ENCODE measurements around the gene NXF1. TPM values are rescaled to one million over a fixed set of nuclear protein-coding genes. Genes with fewer than 3 reads are reported as not detected.
A peak's percentile ranks its signal among the peaks of the same experiment; 100 is the strongest.
"Not testable (repeated sequence)": the region's sequence is repeated elsewhere in the genome, so short reads cannot be mapped to it uniquely, and the experiment has no call there.

Gene NXF1
- total RNA-seq, 4 donors from 2014 or later, result 51.9 to 101 (median 78.3) TPM

DNA sequence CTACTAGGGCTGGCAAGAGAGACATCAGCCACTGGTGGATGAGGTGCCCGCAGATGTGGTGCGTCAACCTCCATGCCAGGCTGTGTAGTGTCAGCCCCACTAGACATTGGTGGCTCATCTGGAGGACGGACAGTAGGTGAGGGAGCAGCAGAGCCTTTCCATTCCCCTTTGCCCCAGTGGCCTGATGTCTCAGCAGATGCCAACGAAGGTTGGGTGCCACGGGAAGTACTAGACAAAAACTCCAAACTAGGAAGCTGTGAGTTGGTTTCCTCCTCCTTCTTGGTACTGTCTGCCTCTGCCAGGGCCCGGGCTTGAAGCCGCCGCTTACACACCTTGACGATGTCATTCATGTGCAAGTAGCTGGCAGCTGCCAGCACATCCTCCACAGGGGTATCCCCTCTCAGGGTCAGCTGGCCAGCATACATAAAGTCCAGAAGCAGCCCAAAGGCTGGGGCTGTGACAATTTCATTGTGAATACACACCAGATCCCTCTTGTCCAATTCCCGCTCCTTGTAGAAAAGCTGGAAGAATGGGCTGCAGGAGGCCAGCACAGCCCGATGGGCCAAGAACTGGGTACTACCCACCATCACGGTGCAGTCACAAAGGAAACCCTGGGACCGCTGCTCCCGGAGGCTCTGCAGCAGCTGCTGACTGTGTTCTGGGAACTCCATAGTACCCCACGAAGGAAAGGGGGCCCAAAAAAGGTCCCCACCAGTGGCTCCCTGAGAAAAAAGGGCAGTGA is 52.1 kb downstream of the NXF1 start:
- DNase-seq (ENCODE audit: low spot score) (no peak), ATAC-seq (ENCODE audit: low FRiP score) (peak; percentile 3)
- TF ChIP-seq, protein P1, sequence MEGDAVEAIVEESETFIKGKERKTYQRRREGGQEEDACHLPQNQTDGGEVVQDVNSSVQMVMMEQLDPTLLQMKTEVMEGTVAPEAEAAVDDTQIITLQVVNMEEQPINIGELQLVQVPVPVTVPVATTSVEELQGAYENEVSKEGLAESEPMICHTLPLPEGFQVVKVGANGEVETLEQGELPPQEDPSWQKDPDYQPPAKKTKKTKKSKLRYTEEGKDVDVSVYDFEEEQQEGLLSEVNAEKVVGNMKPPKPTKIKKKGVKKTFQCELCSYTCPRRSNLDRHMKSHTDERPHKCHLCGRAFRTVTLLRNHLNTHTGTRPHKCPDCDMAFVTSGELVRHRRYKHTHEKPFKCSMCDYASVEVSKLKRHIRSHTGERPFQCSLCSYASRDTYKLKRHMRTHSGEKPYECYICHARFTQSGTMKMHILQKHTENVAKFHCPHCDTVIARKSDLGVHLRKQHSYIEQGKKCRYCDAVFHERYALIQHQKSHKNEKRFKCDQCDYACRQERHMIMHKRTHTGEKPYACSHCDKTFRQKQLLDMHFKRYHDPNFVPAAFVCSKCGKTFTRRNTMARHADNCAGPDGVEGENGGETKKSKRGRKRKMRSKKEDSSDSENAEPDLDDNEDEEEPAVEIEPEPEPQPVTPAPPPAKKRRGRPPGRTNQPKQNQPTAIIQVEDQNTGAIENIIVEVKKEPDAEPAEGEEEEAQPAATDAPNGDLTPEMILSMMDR (IDR thresholded peaks at IDR 0.05), result no peak

DNA sequence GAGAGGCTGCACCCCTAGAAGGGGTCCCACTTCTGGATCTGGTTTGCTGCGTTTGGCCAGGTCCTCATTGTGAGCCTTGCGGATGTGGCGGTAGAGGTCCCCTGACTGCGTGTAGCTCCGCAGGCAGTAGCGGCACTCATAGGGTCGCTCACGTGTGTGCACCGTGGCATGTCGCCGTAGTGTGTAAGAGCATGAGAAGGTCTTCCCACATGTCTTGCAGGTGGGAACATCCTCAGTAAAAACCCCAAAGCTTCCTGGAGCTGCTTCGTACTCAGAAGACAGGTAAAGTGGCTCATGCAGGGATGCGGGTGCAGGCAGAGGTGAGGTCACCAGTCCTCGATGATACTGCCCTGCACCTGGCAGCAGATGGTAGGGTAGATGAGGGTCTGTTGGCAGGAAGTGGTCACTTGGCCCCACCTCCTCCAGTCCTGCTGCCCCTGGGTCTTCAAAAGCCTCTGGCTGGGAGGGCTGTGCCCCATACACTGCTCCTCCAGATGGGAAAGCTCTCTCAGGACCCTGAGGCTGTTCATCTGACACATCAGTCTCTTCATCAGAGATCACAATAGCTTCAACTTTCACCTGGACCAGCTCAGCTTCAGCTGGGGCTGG is 53.0 kb downstream of the NXF1 start:
- no peak for DNase-seq (ENCODE audit: low spot score)
- TF ChIP-seq, protein P1 (IDR thresholded peaks at IDR 0.05), result no peak

GRCh38 chr11:62749931-62750330 is 55.3 kb downstream of the NXF1 start:
- not testable (repeated sequence) for ATAC-seq (ENCODE audit: low FRiP score); DNase-seq (ENCODE audit: low spot score)

More for the DNA sequence above, 53.0 kb downstream of the NXF1 start:
- no peak for ATAC-seq (ENCODE audit: low FRiP score)

DNA sequence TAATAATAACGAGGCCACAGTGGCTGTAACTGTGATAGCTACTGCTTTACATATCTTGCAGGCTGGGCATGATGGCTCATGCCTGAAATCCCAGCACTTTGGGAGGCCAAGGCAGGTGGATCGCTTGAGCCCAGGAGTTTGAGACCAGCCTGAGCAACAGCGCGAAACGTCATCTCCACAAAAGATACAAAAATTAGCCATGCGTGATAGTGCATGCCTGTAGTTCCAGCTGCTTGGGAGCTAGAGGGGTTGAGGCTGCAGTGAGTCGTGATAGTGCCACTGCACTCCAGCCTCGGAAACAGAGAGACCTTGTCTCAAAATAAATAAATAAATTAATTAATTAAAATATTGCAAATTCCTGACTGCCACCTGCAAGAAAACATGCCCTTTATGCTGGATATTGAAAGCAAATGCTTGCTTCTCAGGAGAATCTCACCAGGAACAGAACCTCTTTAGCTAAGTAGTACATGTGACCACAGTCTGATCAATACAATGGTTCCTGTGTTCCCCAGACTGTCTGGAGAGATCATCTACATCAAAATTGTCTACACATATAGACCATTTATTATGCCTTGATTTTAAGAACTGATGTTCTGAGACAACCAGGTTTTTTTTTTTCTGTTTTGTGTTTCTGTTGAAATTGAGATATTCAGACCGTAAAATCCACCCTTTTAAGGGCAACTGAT is 57.6 kb downstream of the NXF1 start:
- ATAC-seq (ENCODE audit: low FRiP score), result no peak
- DNase-seq (ENCODE audit: low spot score), result no peak
- TF ChIP-seq, protein P1 (IDR thresholded peaks at IDR 0.05), result no peak

Small RNAs within 50 kb of the gene (small RNA-seq; reads per million reads assigned to genes)
- gene MIR6514 (not detected), gene RF00099 (not detected), gene RNU6-118P (not detected), gene SNORD22 (not detected), gene SNORD26 (not detected), gene SNORD27 (not detected), gene SNORD28 (not detected), gene SNORD30 (1,887 reads per million, percentile 99 among the genes with 10 or more reads in this experiment)

Other genes starting within 250 kb of the NXF1 start
- 1,000 to 10,000 TPM; 1,194 to 1,561 (median 1,267) TPM for gene EEF1G, start 231.5 kb downstream of the NXF1 start, total RNA-seq
- gene TUT1, start 213.9 kb downstream of the NXF1 start, total RNA-seq, result 10 to 100 TPM in 3 of 4 donors, 1 to 10 TPM in 1; 7.9 to 11.0 (median 10.5) TPM
- 100 to 1,000 TPM in 2 of 4 donors, 10 to 100 TPM in 2; 77.1 to 172 (median 89.6) TPM for gene MTA2, start 203.6 kb downstream of the NXF1 start, total RNA-seq
- gene EML3, start 192.7 kb downstream of the NXF1 start, total RNA-seq, result 10 to 100 TPM; 40.7 to 68.6 (median 52.0) TPM
- 10 to 100 TPM in 3 of 4 donors, 1 to 10 TPM in 1; 7.9 to 12.7 (median 11.4) TPM for gene ROM1, start 192.2 kb downstream of the NXF1 start, total RNA-seq
- 10 to 100 TPM; 18.8 to 40.7 (median 23.2) TPM for gene B3GAT3, start 183.5 kb downstream of the NXF1 start, total RNA-seq
- 100 to 1,000 TPM; 108 to 166 (median 128) TPM for gene GANAB, start 158.8 kb downstream of the NXF1 start, total RNA-seq
- gene INTS5, start 152.1 kb downstream of the NXF1 start, total RNA-seq, result 10 to 100 TPM; 11.9 to 27.7 (median 17.2) TPM
- gene C11orf98, start 140.2 kb downstream of the NXF1 start, total RNA-seq, result 10 to 100 TPM; 18.3 to 42.9 (median 33.3) TPM
- 10 to 100 TPM in 1 of 4 donors, 1 to 10 TPM in 3; 2.8 to 18.4 (median 7.0) TPM for gene CSKMT, start 140.1 kb downstream of the NXF1 start, total RNA-seq
- gene UQCC3, start 133.8 kb downstream of the NXF1 start, total RNA-seq, result 1 to 10 TPM; 7.3 to 9.9 (median 8.2) TPM
- gene LBHD1, start 133.2 kb downstream of the NXF1 start, total RNA-seq, result 1 to 10 TPM; 3.0 to 6.8 (median 5.7) TPM
- gene UBXN1, start 126.4 kb downstream of the NXF1 start, total RNA-seq, result 100 to 1,000 TPM; 135 to 196 (median 167) TPM
- gene LRRN4CL, start 115.9 kb downstream of the NXF1 start, total RNA-seq, result 10 to 100 TPM; 30.9 to 49.3 (median 44.5) TPM
- gene BSCL2, start 98.0 kb downstream of the NXF1 start, total RNA-seq, result 10 to 100 TPM; 37.1 to 51.2 (median 48.2) TPM
- gene GNG3, start 97.8 kb downstream of the NXF1 start, total RNA-seq, result not detected
- 10 to 100 TPM; 10.7 to 42.6 (median 25.2) TPM for gene HNRNPUL2, start 78.0 kb downstream of the NXF1 start, total RNA-seq
- 10 to 100 TPM; 13.8 to 24.4 (median 19.0) TPM for gene TTC9C, start 77.0 kb downstream of the NXF1 start, total RNA-seq
- gene ZBTB3, start 51.3 kb downstream of the NXF1 start, total RNA-seq, result 1 to 10 TPM; 5.3 to 7.3 (median 5.8) TPM
- gene POLR2G, start 43.9 kb downstream of the NXF1 start, total RNA-seq, result 10 to 100 TPM; 37.9 to 57.9 (median 50.5) TPM
- 10 to 100 TPM; 11.7 to 20.3 (median 14.9) TPM for gene TAF6L, start 34.0 kb downstream of the NXF1 start, total RNA-seq
- 10 to 100 TPM; 36.4 to 69.7 (median 57.1) TPM for gene TMEM179B, start 18.0 kb downstream of the NXF1 start, total RNA-seq
- gene TMEM223, start 13.4 kb downstream of the NXF1 start, total RNA-seq, result 10 to 100 TPM; 20.8 to 45.1 (median 30.3) TPM
- 10 to 100 TPM; 32.2 to 43.1 (median 37.4) TPM for gene STX5, start 26.6 kb upstream of the NXF1 start, total RNA-seq
- not detected for gene TEX54, start 27.4 kb upstream of the NXF1 start, total RNA-seq
- gene WDR74, start 34.1 kb upstream of the NXF1 start, total RNA-seq, result 100 to 1,000 TPM in 1 of 4 donors, 10 to 100 TPM in 3; 32.3 to 138 (median 40.8) TPM
- 100 to 1,000 TPM; 110 to 239 (median 191) TPM for gene SLC3A2, start 75.5 kb upstream of the NXF1 start, total RNA-seq
- not detected for gene CHRM1, start 115.9 kb upstream of the NXF1 start, total RNA-seq
- not detected for gene SLC22A6, start 179.5 kb upstream of the NXF1 start, total RNA-seq
- gene SLC22A8, start 210.4 kb upstream of the NXF1 start, total RNA-seq, result not detected

Data from omental fat pad (tissue), 4 donors.